ENCODE measurements around the gene GMNC.

The GMNC gene

GRCh38 chr3:190849607-190850006 is 12.9 kb downstream of the GMNC start:
- no peak overlapping the region for H3K9ac ChIP-seq (ENCODE audit: low read depth, low read length)
- H3K4me3 ChIP-seq (ENCODE audit: low read depth, low read length): no peak overlapping the region
- peaks cover 5% of the 10 kb centered on the region for H3K4me1 ChIP-seq (ENCODE audit: control insufficient read depth, insufficient read depth, low read length)
- no peaks in the 10 kb centered on the region for H3K36me3 ChIP-seq (ENCODE audit: control insufficient read depth, insufficient read depth, low read length)
- no peaks in the 10 kb centered on the region for H3K9me3 ChIP-seq (ENCODE audit: control insufficient read depth, insufficient read depth, low read length)
- peaks cover 12% of the 10 kb centered on the region for H3K27me3 ChIP-seq (ENCODE audit: control insufficient read depth, insufficient read depth, low read length)
- H3K27ac ChIP-seq (ENCODE audit: low read depth, low read length): no peak overlapping the region

- no peak overlapping the region for H3K9ac ChIP-seq (ENCODE audit: low read depth, low read length)
- no peaks in the 10 kb centered on the region for H3K9me3 ChIP-seq (ENCODE audit: control insufficient read depth, insufficient read depth, low read length)
- no peak overlapping the region for H3K4me3 ChIP-seq (ENCODE audit: low read depth, low read length)
- H3K36me3 ChIP-seq (ENCODE audit: control insufficient read depth, insufficient read depth, low read length): no peaks in the 10 kb centered on the region
- peak overlapping the region; percentile 36 for H3K27ac ChIP-seq (ENCODE audit: low read depth, low read length)
- peaks cover 5% of the 10 kb centered on the region for H3K4me1 ChIP-seq (ENCODE audit: control insufficient read depth, insufficient read depth, low read length)
- H3K27me3 ChIP-seq (ENCODE audit: control insufficient read depth, insufficient read depth, low read length): peaks cover 5% of the 10 kb centered on the region; the same call in 1 of the 2 replicates
Observed at GRCh38 chr3:190848870-190849269, 13.6 kb downstream of the GMNC start.

- H3K4me1 ChIP-seq (ENCODE audit: control insufficient read depth, insufficient read depth, low read length): peaks cover 5% of the 10 kb centered on the region
- H3K9me3 ChIP-seq (ENCODE audit: control insufficient read depth, insufficient read depth, low read length): no peaks in the 10 kb centered on the region
- H3K27ac ChIP-seq (ENCODE audit: low read depth, low read length): no peak overlapping the region
- no peak overlapping the region for H3K9ac ChIP-seq (ENCODE audit: low read depth, low read length)
- H3K36me3 ChIP-seq (ENCODE audit: control insufficient read depth, insufficient read depth, low read length): no peaks in the 10 kb centered on the region
- H3K27me3 ChIP-seq (ENCODE audit: control insufficient read depth, insufficient read depth, low read length): no peaks in the 10 kb centered on the region
- no peak overlapping the region for H3K4me3 ChIP-seq (ENCODE audit: low read depth, low read length)
Observed at GRCh38 chr3:190847436-190847835, 15.1 kb downstream of the GMNC start.

- H3K9me3 ChIP-seq (ENCODE audit: control insufficient read depth, insufficient read depth, low read length): no peaks in the 10 kb centered on the region
- H3K4me3 ChIP-seq (ENCODE audit: low read depth, low read length): no peak overlapping the region
- H3K27ac ChIP-seq (ENCODE audit: low read depth, low read length): no peak overlapping the region
- H3K27me3 ChIP-seq (ENCODE audit: control insufficient read depth, insufficient read depth, low read length): no peaks in the 10 kb centered on the region
- H3K36me3 ChIP-seq (ENCODE audit: control insufficient read depth, insufficient read depth, low read length): no peaks in the 10 kb centered on the region
- H3K9ac ChIP-seq (ENCODE audit: low read depth, low read length): no peak overlapping the region
- no peaks in the 10 kb centered on the region for H3K4me1 ChIP-seq (ENCODE audit: control insufficient read depth, insufficient read depth, low read length)
Observed at GRCh38 chr3:190840146-190840545, 22.3 kb downstream of the GMNC start.

- H3K36me3 ChIP-seq (ENCODE audit: control insufficient read depth, insufficient read depth, low read length): no peaks in the 10 kb centered on the region
- no peak overlapping the region for H3K9ac ChIP-seq (ENCODE audit: low read depth, low read length)
- no peaks in the 10 kb centered on the region for H3K27me3 ChIP-seq (ENCODE audit: control insufficient read depth, insufficient read depth, low read length)
- H3K4me1 ChIP-seq (ENCODE audit: control insufficient read depth, insufficient read depth, low read length): no peaks in the 10 kb centered on the region
- no peak overlapping the region for H3K27ac ChIP-seq (ENCODE audit: low read depth, low read length)
- no peaks in the 10 kb centered on the region for H3K9me3 ChIP-seq (ENCODE audit: control insufficient read depth, insufficient read depth, low read length)
- H3K4me3 ChIP-seq (ENCODE audit: low read depth, low read length): no peak overlapping the region
Observed at GRCh38 chr3:190831225-190831624, 31.3 kb downstream of the GMNC start.

- Histone ChIP-seq H3K4me1 (ENCODE audit: control insufficient read depth, insufficient read depth, low read length) (no peaks in the 10 kb centered on the region), H3K27ac (ENCODE audit: low read depth, low read length) (no peak overlapping the region), H3K36me3 (ENCODE audit: control insufficient read depth, insufficient read depth, low read length) (no peaks in the 10 kb centered on the region), H3K4me3 (ENCODE audit: low read depth, low read length) (no peak overlapping the region), H3K27me3 (ENCODE audit: control insufficient read depth, insufficient read depth, low read length) (no peaks in the 10 kb centered on the region), H3K9me3 (ENCODE audit: control insufficient read depth, insufficient read depth, low read length) (no peaks in the 10 kb centered on the region), H3K9ac (ENCODE audit: low read depth, low read length) (no peak overlapping the region)
Observed at GRCh38 chr3:190830031-190830430, 32.5 kb downstream of the GMNC start.

GRCh38 chr3:190826018-190826417 is 36.5 kb downstream of the GMNC start:
- no peak overlapping the region for H3K27ac ChIP-seq (ENCODE audit: low read depth, low read length)
- H3K4me1 ChIP-seq (ENCODE audit: control insufficient read depth, insufficient read depth, low read length): no peaks in the 10 kb centered on the region
- H3K4me3 ChIP-seq (ENCODE audit: low read depth, low read length): no peak overlapping the region
- H3K9ac ChIP-seq (ENCODE audit: low read depth, low read length): no peak overlapping the region
- H3K27me3 ChIP-seq (ENCODE audit: control insufficient read depth, insufficient read depth, low read length): no peaks in the 10 kb centered on the region
- no peaks in the 10 kb centered on the region for H3K9me3 ChIP-seq (ENCODE audit: control insufficient read depth, insufficient read depth, low read length)
- no peaks in the 10 kb centered on the region for H3K36me3 ChIP-seq (ENCODE audit: control insufficient read depth, insufficient read depth, low read length)

- H3K9ac ChIP-seq (ENCODE audit: low read depth, low read length): no peak overlapping the region
- no peak overlapping the region for H3K27ac ChIP-seq (ENCODE audit: low read depth, low read length)
- H3K36me3 ChIP-seq (ENCODE audit: control insufficient read depth, insufficient read depth, low read length): no peaks in the 10 kb centered on the region
- H3K9me3 ChIP-seq (ENCODE audit: control insufficient read depth, insufficient read depth, low read length): no peaks in the 10 kb centered on the region
- no peaks in the 10 kb centered on the region for H3K4me1 ChIP-seq (ENCODE audit: control insufficient read depth, insufficient read depth, low read length)
- H3K27me3 ChIP-seq (ENCODE audit: control insufficient read depth, insufficient read depth, low read length): no peaks in the 10 kb centered on the region
- H3K4me3 ChIP-seq (ENCODE audit: low read depth, low read length): no peak overlapping the region
Observed at GRCh38 chr3:190825386-190826016, 37.0 kb downstream of the GMNC start.

GRCh38 chr3:190811775-190812480 is 50.6 kb downstream of the GMNC start:
- Histone ChIP-seq H3K4me3 (ENCODE audit: low read depth, low read length) (no peak overlapping the region), H3K27ac (ENCODE audit: low read depth, low read length) (no peak overlapping the region), H3K9me3 (ENCODE audit: control insufficient read depth, insufficient read depth, low read length) (no peaks in the 10 kb centered on the region), H3K4me1 (ENCODE audit: control insufficient read depth, insufficient read depth, low read length) (no peaks in the 10 kb centered on the region), H3K27me3 (ENCODE audit: control insufficient read depth, insufficient read depth, low read length) (no peaks in the 10 kb centered on the region), H3K36me3 (ENCODE audit: control insufficient read depth, insufficient read depth, low read length) (no peaks in the 10 kb centered on the region), H3K9ac (ENCODE audit: low read depth, low read length) (no peak overlapping the region)

- Histone ChIP-seq H3K4me3 (ENCODE audit: low read depth, low read length) (no peak overlapping the region), H3K4me1 (ENCODE audit: control insufficient read depth, insufficient read depth, low read length) (no peaks in the 10 kb centered on the region), H3K27me3 (ENCODE audit: control insufficient read depth, insufficient read depth, low read length) (no peaks in the 10 kb centered on the region), H3K27ac (ENCODE audit: low read depth, low read length) (no peak overlapping the region), H3K36me3 (ENCODE audit: control insufficient read depth, insufficient read depth, low read length) (no peaks in the 10 kb centered on the region), H3K9ac (ENCODE audit: low read depth, low read length) (no peak overlapping the region), H3K9me3 (ENCODE audit: control insufficient read depth, insufficient read depth, low read length) (no peaks in the 10 kb centered on the region)
Observed at GRCh38 chr3:190810957-190811356, 51.5 kb downstream of the GMNC start.

- Histone ChIP-seq H3K9ac (ENCODE audit: low read depth, low read length) (no peak overlapping the region), H3K9me3 (ENCODE audit: control insufficient read depth, insufficient read depth, low read length) (no peaks in the 10 kb centered on the region), H3K36me3 (ENCODE audit: control insufficient read depth, insufficient read depth, low read length) (no peaks in the 10 kb centered on the region), H3K4me3 (ENCODE audit: low read depth, low read length) (no peak overlapping the region), H3K27ac (ENCODE audit: low read depth, low read length) (no peak overlapping the region), H3K4me1 (ENCODE audit: control insufficient read depth, insufficient read depth, low read length) (no peaks in the 10 kb centered on the region), H3K27me3 (ENCODE audit: control insufficient read depth, insufficient read depth, low read length) (no peaks in the 10 kb centered on the region)
Observed at GRCh38 chr3:190809351-190809750, 53.1 kb downstream of the GMNC start.
